KMS-11 (cell line): ENCODE data around the gene IL11.
"Not testable (repeated sequence)": the region's sequence is repeated elsewhere in the genome, so short reads cannot be mapped to it uniquely, and the experiment has no call there.

Experiments used
- H2AFZ ChIP-seq: fragments of 200-600 bp; sonication (generic); 2 replicates; pipeline ENCODE4 v1.6.1; 2016; ENCODE audit warnings: antibody characterized with exemption, mixed run types, low read depth
- H3K27ac ChIP-seq: fragments of 200-600 bp; sonication (generic); 2 replicates; pipeline ENCODE4 v1.6.1; 2016; ENCODE audit warnings: mild to moderate bottlenecking, mixed run types
- H3K27me3 ChIP-seq: fragments of 200-600 bp; sonication (generic); 2 replicates; pipeline ENCODE4 v1.6.1; 2017; ENCODE audit warnings: mild to moderate bottlenecking, low read depth, mixed run types, moderate library complexity; ENCODE audit not compliant: insufficient read depth
- H3K36me3 ChIP-seq: fragments of 200-600 bp; sonication (generic); 2 replicates; pipeline ENCODE4 v1.6.1; 2017; ENCODE audit warnings: mild to moderate bottlenecking, mixed run types; ENCODE audit not compliant: insufficient read depth
- H3K4me1 ChIP-seq: fragments of 200-600 bp; sonication (generic); 2 replicates; pipeline ENCODE4 v1.6.1; 2016; ENCODE audit warnings: mild to moderate bottlenecking, low read depth, mixed run types; ENCODE audit not compliant: poor library complexity, severe bottlenecking
- H3K4me2 ChIP-seq: fragments of 200-600 bp; sonication (generic); 2 replicates; pipeline ENCODE4 v1.7.0; 2016; ENCODE audit warnings: mild to moderate bottlenecking, mixed run types
- H3K4me3 ChIP-seq: fragments of 200-600 bp; sonication (generic); IDR thresholded peaks from 2 replicates; pipeline ENCODE4 v1.6.1; 2017; ENCODE audit warnings: low read depth, low read length, mixed read lengths; ENCODE audit not compliant: insufficient read depth
- H3K79me2 ChIP-seq: fragments of 200-600 bp; sonication (generic); 2 replicates; pipeline ENCODE4 v1.6.1; 2016; ENCODE audit warnings: low read depth, mixed run types; ENCODE audit not compliant: insufficient read depth
- H3K9ac ChIP-seq: fragments of 200-600 bp; sonication (generic); 2 replicates; pipeline ENCODE4 v1.6.1; 2016; ENCODE audit warnings: mild to moderate bottlenecking, mixed run types
- H4K20me1 ChIP-seq: fragments of 200-600 bp; sonication (generic); 2 replicates; pipeline ENCODE4 v1.6.1; 2016; ENCODE audit warnings: mild to moderate bottlenecking, mixed run types; ENCODE audit not compliant: insufficient read depth
- TF ChIP-seq, protein P1 (sequence below): fragments of 200-600 bp; sonication (generic); conservative IDR thresholded peaks from 2 replicates; pipeline ENCODE4 v1.6.1; 2017; ENCODE audit warnings: low read depth, mild to moderate bottlenecking, antibody characterized with exemption, low read length, moderate library complexity, mixed read lengths

IL11 gene

GRCh38 chr19:55333870-55334269 is 36.4 kb downstream of the IL11 start:
- Histone ChIP-seq H3K36me3 (no peaks in the 10 kb centered on the region), H3K4me3 (no peak overlapping the region), H3K79me2 (no peaks in the 10 kb centered on the region), H3K27me3 (peaks cover 37% of the 10 kb centered on the region), H3K27ac (no peak overlapping the region), H3K4me2 (no peak overlapping the region), H3K9ac (no peak overlapping the region), H2AFZ (no peak overlapping the region), H4K20me1 (no peaks in the 10 kb centered on the region), H3K4me1 (peaks cover 12% of the 10 kb centered on the region)
- TF ChIP-seq, protein P1, sequence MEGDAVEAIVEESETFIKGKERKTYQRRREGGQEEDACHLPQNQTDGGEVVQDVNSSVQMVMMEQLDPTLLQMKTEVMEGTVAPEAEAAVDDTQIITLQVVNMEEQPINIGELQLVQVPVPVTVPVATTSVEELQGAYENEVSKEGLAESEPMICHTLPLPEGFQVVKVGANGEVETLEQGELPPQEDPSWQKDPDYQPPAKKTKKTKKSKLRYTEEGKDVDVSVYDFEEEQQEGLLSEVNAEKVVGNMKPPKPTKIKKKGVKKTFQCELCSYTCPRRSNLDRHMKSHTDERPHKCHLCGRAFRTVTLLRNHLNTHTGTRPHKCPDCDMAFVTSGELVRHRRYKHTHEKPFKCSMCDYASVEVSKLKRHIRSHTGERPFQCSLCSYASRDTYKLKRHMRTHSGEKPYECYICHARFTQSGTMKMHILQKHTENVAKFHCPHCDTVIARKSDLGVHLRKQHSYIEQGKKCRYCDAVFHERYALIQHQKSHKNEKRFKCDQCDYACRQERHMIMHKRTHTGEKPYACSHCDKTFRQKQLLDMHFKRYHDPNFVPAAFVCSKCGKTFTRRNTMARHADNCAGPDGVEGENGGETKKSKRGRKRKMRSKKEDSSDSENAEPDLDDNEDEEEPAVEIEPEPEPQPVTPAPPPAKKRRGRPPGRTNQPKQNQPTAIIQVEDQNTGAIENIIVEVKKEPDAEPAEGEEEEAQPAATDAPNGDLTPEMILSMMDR, result no peak

DNA sequence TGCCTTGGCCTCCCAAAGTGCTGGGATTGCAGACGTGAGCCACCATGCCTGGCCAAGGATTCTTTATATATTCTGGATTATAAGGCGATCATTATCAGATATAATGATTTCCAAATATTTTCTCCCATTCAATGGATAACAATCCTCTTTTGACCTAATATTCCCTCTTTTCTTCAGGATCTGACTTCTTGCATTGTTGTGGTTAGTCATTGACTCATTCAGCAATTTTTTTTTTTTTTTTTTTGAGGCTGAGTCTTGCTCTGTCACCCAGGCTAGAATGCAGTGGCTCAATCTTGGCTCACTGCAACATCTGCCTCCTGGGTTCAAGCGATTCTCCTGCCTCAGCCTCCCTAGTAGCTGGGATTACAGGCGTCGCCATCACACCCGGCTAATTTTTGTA is 40.5 kb downstream of the IL11 start:
- not testable (repeated sequence) for H3K9ac ChIP-seq, H3K4me2 ChIP-seq, H3K4me1 ChIP-seq

DNA sequence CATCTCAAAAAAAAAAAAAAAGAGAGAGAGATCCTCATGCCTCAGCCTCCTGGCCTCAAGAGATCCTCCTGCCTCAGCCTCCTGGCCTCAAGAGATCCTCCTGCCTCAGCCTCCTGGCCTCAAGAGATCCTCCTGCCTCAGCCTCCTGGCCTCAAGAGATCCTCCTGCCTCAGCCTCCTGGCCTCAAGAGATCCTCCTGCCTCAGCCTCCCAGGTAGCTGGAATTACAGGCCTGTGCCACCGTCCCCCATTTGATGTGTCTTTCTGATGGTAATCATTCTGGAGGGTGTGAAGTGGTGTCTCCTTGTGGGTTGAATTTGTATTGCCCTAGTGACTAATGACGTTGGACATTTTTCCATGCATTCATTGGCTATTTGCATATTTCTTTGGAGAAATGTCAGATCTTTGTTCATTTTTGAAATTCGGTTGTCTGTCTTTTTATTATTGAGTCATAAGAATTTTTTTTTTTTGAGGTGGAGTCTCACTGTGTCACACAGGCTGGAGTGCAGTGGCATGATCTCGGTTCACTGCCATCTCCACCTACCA is 41.4 kb downstream of the IL11 start:
- Histone ChIP-seq H3K27me3 (peaks cover 14% of the 10 kb centered on the region; the same call in 1 of the 2 replicates), H3K4me1 (peaks cover 12% of the 10 kb centered on the region)
- not testable (repeated sequence) for H3K4me2 ChIP-seq, H4K20me1 ChIP-seq, H3K4me3 ChIP-seq, H3K36me3 ChIP-seq, H3K9ac ChIP-seq, H3K27ac ChIP-seq, H2AFZ ChIP-seq, H3K79me2 ChIP-seq

More for the DNA sequence above, 40.5 kb downstream of the IL11 start:
- H3K79me2 ChIP-seq, H2AFZ ChIP-seq, H3K4me3 ChIP-seq, H4K20me1 ChIP-seq, H3K36me3 ChIP-seq, H3K27ac ChIP-seq: not testable (repeated sequence)
- peaks cover 16% of the 10 kb centered on the region; the same call in 1 of the 2 replicates for H3K27me3 ChIP-seq

- Histone ChIP-seq H3K9ac (no peak within 1 kb of the TSS), H4K20me1 (no peaks in the 10 kb centered on the region), H3K36me3 (no peaks in the 10 kb centered on the region), H3K4me1 (peaks cover 12% of the 10 kb centered on the region), H3K4me2 (no peak within 1 kb of the TSS), H3K27me3 (no peaks in the 10 kb centered on the region; the same call in 1 of the 2 replicates), H3K79me2 (no peaks in the 10 kb centered on the region), H3K4me3 (no peak within 1 kb of the TSS), H2AFZ (peak within 1 kb of the TSS; percentile 44; the same call in 1 of the 2 replicates), H3K27ac (no peak within 1 kb of the TSS)
- TF ChIP-seq, protein P1, result no peak
These were observed 45.1 kb downstream of the IL11 start, which contains the start of gene TMEM150B for GRCh38 chr19:55325172-55325571. TMEM150B (minus strand) TSS chr19:55325341; CDS start chr19:55321036, 4,305 bp downstream.

DNA sequence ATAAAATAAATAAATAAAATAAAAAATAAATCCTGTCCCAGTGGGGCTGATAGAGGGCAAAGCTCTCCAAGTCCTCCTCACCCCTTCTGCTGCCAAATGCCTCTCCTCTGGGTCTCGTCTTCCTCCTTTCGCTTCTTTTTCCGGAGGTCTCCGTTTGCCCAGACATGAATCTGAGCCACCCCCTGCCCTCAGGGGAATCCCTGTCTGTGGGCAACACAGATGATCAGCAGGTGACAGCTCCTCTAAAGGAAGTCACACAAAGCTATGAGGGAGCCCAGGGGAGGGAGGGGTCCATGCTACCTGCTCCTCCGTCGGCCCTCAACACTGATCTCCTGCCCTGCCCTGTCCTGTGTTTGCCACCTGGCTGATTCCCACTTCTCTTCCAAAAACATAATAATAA is 45.6 kb downstream of the IL11 start:
- no peaks in the 10 kb centered on the region; the same call in 1 of the 2 replicates for H3K27me3 ChIP-seq
- H3K9ac ChIP-seq, result no peak overlapping the region
- no peak overlapping the region for H3K4me2 ChIP-seq
- no peaks in the 10 kb centered on the region for H3K36me3 ChIP-seq
- peaks cover 12% of the 10 kb centered on the region for H3K4me1 ChIP-seq
- no peak overlapping the region for H3K4me3 ChIP-seq
- peak overlapping the region; percentile 44; the same call in 1 of the 2 replicates for H2AFZ ChIP-seq
- H4K20me1 ChIP-seq, result no peaks in the 10 kb centered on the region
- TF ChIP-seq, protein P1, result no peak
- no peak overlapping the region for H3K27ac ChIP-seq
- no peaks in the 10 kb centered on the region for H3K79me2 ChIP-seq
